ENCODE measurements around the gene DENND4B. TPM values are rescaled to one million over a fixed set of nuclear protein-coding genes. Genes with fewer than 3 reads are reported as not detected.

Gene DENND4B
- polyA plus RNA-seq, 1 of the 3 experiments (the other 2 are of a cell fraction), result 29.6 TPM

- H2AFZ ChIP-seq (ENCODE audit: low read depth), result no peak overlapping the region
- H3K4me2 ChIP-seq, result no peak overlapping the region
- no peaks in the 10 kb centered on the region for H3F3A ChIP-seq (replicated peaks; ENCODE audit: insufficient read depth)
- H3K79me2 ChIP-seq (ENCODE audit: insufficient read depth), result no peaks in the 10 kb centered on the region
- H3K4me1 ChIP-seq (ENCODE audit: control insufficient read depth in 1 of 2, insufficient read depth in 2 of 2, low read depth in 1 of 2, low read length in 1 of 2), result peaks cover 0 to 3% of the 10 kb centered on the region in 2 experiments; a peak in 1 of 4 replicates
- H3K9ac ChIP-seq, result no peak overlapping the region
- peaks cover 0 to 62% of the 10 kb centered on the region in 2 experiments for H3K36me3 ChIP-seq (replicated peaks in 1 of 2; ENCODE audit: control insufficient read depth in 1 of 2, insufficient read depth in 2 of 2, low read length in 1 of 2)
- POLR2A ChIA-PET, result interaction anchor here (0.6 kb wide), 1 partner anchor 32 kb away, joined by 3 read pairs; no protein-coding TSS in a partner anchor
- no peaks in the 10 kb centered on the region for H3K9me3 ChIP-seq
- DNase-seq, result peak; percentile 11
- H3K9me2 ChIP-seq, result no peaks in the 10 kb centered on the region
- 95% methylated on average over 9 of the region's 9 CpGs for WGBS (ENCODE audit: low lambda C conversion rate)
- H4K20me1 ChIP-seq (ENCODE audit: insufficient read depth), result no peaks in the 10 kb centered on the region
- CTCF ChIA-PET, result interaction anchor here (1.3 kb wide), 3 partner anchors 11 to 138 kb away, joined by 3 to 4 read pairs (median 3); no protein-coding TSS in a partner anchor
- TF ChIP-seq SMC3 (IDR thresholded peaks at IDR 0.05; ENCODE audit: low read depth, low read length) (no peak), USF1 (IDR thresholded peaks at IDR 0.05; ENCODE audit: borderline replicate concordance, low read depth) (no peak), FOXM1 (IDR thresholded peaks at IDR 0.05; ENCODE audit: low read depth) (no peak), RAD21 (IDR thresholded peaks at IDR 0.05; ENCODE audit: low read length) (no peak), PBX3 (IDR thresholded peaks at IDR 0.05) (no peak), MAX (IDR thresholded peaks at IDR 0.05; ENCODE audit: low read depth) (no peak), TCF12 (IDR thresholded peaks at IDR 0.05) (no peak), USF2 (IDR thresholded peaks at IDR 0.05; ENCODE audit: borderline replicate concordance, low read depth, low read length) (no peak), MEF2A (IDR thresholded peaks at IDR 0.05; ENCODE audit: borderline replicate concordance, low read depth) (no peak), RFX5 (IDR thresholded peaks at IDR 0.05; ENCODE audit: low read length) (no peak), JUND (IDR thresholded peaks at IDR 0.05) (no peak), FOXJ3 (CRISPR knock-in tag; IDR thresholded peaks at IDR 0.05) (no peak), MXI1 (IDR thresholded peaks at IDR 0.05; ENCODE audit: low read depth, low read length) (no peak), RXRA (IDR thresholded peaks at IDR 0.05; ENCODE audit: borderline replicate concordance, low read depth) (no peak), EZH2phosphoT487 (IDR thresholded peaks at IDR 0.05; ENCODE audit: borderline replicate concordance, low read depth) (no peak), NRF1 (IDR thresholded peaks at IDR 0.05; ENCODE audit: low read depth, low read length) (no peak), TEAD4 (IDR thresholded peaks at IDR 0.05; ENCODE audit: borderline replicate concordance, insufficient read depth) (no peak), IRF3 (IDR thresholded peaks at IDR 0.05; ENCODE audit: low read depth, low read length) (no peak), SIN3A (IDR thresholded peaks at IDR 0.05; ENCODE audit: borderline replicate concordance, low read depth, low read length) (no peak)
- no peaks in the 10 kb centered on the region for H3K27me3 ChIP-seq (ENCODE audit: insufficient read depth)
- no peak overlapping the region for H3K27ac ChIP-seq (ENCODE audit: low read depth in 2 of 2, low read length in 1 of 2)
- no peak overlapping the region for H3K4me3 ChIP-seq (ENCODE audit: low read depth in 2 of 2, low read length in 1 of 2)
Measured at GRCh38 chr1:153934746-153935145, 11.8 kb downstream of the DENND4B start.

All from SK-N-SH (cell line).